Left renal cortex interstitium (tissue), 4 donors: ENCODE measurements around the gene ANKRD40CL. TPM values are rescaled to one million over a fixed set of nuclear protein-coding genes. Genes with fewer than 3 reads are reported as not detected.
A peak's percentile ranks its signal among the peaks of the same experiment; 100 is the strongest.

Source experiments
- DNase-seq, 4 donors: peaks; one replicate each; pipeline ENCODE4 v3.0.0-alpha.2; 2013; ENCODE audit warnings: low read depth in 4 of 4, low spot score in 2 of 4, missing footprints in 1 of 4
- polyA plus RNA-seq, 4 donors: library from polyadenylated mRNA; unstranded; fragments of 120-200 nt; gene quantifications; one replicate each; pipeline ENCODE4 v1.2.1, GENCODE V29; 2013; ENCODE audit not compliant: insufficient read length in 4 of 4

Gene ANKRD40CL
- polyA plus RNA-seq, 4 donors: 0.17 to 0.46 (median 0.30) TPM; not detected in 1

GRCh38 chr17:50719924-50720794, 47.2 kb downstream of the ANKRD40CL start:
- no peak for DNase-seq

DNA sequence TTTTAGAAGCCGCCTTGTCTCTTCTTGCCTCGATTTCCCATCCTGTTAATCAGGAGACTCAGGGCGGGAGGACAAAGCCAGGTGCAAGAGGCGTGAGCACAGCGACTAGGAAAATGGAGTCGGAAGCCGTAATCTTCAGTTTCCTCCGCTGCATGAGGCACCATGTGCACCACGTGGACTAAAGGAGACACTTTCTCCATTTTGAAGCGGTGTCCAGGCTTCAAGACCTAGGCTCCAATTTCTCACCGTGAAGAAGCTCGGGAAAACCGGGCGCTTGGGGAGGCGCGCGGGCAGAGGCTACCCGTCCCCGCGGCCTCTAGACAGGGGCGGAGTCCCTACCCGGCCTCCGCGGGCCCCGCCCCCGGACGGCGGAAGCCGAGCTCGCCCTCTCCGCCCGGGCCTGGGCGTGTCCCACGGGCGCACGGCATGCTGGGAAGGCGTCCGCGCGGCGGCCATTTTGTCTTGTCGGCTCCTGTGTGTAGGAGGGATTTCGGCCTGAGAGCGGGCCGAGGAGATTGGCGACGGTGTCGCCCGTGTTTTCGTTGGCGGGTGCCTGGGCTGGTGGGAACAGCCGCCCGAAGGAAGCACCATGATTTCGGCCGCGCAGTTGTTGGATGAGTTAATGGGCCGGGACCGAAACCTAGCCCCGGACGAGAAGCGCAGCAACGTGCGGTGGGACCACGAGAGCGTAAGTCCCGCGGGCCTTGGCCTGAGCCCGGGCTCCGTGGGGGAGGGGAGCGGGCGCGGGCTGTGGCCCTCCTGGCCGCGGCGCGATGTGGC, 48.0 kb downstream of the ANKRD40CL start, which contains the start of gene LUC7L3:
Gene LUC7L3 (plus strand): TSS at position 460 of the 780 bp plus-strand sequence. CDS start 130 bp downstream, at position 590.
- peak; percentile 89 to 91 (median 90) for DNase-seq

- DNase-seq: no peak
Measured at GRCh38 chr17:50715471-50715870, 51.8 kb downstream of the ANKRD40CL start.

DNA sequence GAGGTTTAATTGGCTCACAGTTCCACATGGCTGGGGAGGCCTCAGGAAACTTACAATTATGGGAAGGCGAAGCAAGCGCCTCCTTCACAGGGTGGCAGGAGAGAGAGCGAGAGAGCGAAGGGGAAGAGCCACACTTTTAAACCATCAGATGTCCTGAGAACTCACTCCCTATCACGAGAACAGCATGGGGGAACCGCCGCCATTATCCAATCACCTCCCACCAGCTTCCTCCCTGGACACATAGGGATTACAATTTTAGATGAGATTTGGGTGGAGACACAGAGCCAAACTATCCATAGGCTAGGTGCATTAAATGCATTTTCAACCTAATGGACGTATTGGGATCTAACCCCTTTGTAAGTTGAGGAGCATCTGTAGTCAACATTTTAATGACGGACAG, 54.7 kb downstream of the ANKRD40CL start:
- DNase-seq: no peak

Other genes starting within 250 kb of the ANKRD40CL start
- 10 to 100 TPM in 2 of 4 donors, 1 to 10 TPM in 2; 8.0 to 18.0 (median 10.9) TPM for gene EPN3, start 234.8 kb downstream of the ANKRD40CL start, polyA plus RNA-seq
- gene SPATA20, start 220.3 kb downstream of the ANKRD40CL start, polyA plus RNA-seq: 10 to 100 TPM; 50.8 to 71.7 (median 59.5) TPM
- gene CACNA1G, start 206.8 kb downstream of the ANKRD40CL start, polyA plus RNA-seq: 10 to 100 TPM in 1 of 4 donors, 1 to 10 TPM in 3; 7.6 to 10.4 (median 8.1) TPM
- 10 to 100 TPM in 2 of 4 donors, 1 to 10 TPM in 2; 5.3 to 14.4 (median 9.4) TPM for gene ABCC3, start 132.6 kb downstream of the ANKRD40CL start, polyA plus RNA-seq
- 10 to 100 TPM; 42.1 to 45.4 (median 44.7) TPM for gene ANKRD40, start 59.6 kb downstream of the ANKRD40CL start, polyA plus RNA-seq
- 100 to 1,000 TPM; 458 to 697 (median 608) TPM for gene LUC7L3, start 47.9 kb downstream of the ANKRD40CL start, polyA plus RNA-seq
- 1 to 10 TPM in 2 of 4 donors, under 1 TPM in 2; 0.74 to 2.3 (median 1.1) TPM for gene WFIKKN2, start 68.1 kb upstream of the ANKRD40CL start, polyA plus RNA-seq
- 10 to 100 TPM; 34.1 to 44.2 (median 39.6) TPM for gene TOB1, start 98.8 kb upstream of the ANKRD40CL start, polyA plus RNA-seq